Smooth muscle cell of the pulmonary artery (primary cell): Measurements from ENCODE around the gene SAMMSON. TPM values are rescaled to one million over a fixed set of nuclear protein-coding genes. Genes with fewer than 3 reads are reported as not detected.

Experiments used
- total RNA-seq: library from RNA; depleted of rRNA; stranded (reverse); fragments of >200 nt; gene quantifications from 2 replicates; pipeline ENCODE4 v1.2.3, GENCODE V29; 2014

SAMMSON gene
- not detected in 2 replicates for total RNA-seq

GRCh38 chr3:69999140-70000027, at the start of gene SAMMSON:
TSS of gene SAMMSON (plus strand) at chr3:69999733.

